ENCODE results near the gene NLRX1. TPM values are rescaled to one million over a fixed set of nuclear protein-coding genes. Genes with fewer than 3 reads are reported as not detected.
"Not testable (repeated sequence)": the region's sequence is repeated elsewhere in the genome, so short reads cannot be mapped to it uniquely, and the experiment has no call there.

Gene NLRX1
- total RNA-seq, 1 experiment from 2014 or later, result 7.5 TPM

- Histone ChIP-seq H3K27ac (ENCODE audit: low read length) (no peak overlapping the region), H3K4me1 (ENCODE audit: low read length) (peaks cover 24% of the 10 kb centered on the region), H4K20me1 (ENCODE audit: insufficient read depth, low read depth, low read length) (no peaks in the 10 kb centered on the region), H3K4me2 (ENCODE audit: low read depth, low read length, poor library complexity, severe bottlenecking) (no peak overlapping the region), H3K79me2 (ENCODE audit: low read length) (peaks cover 67% of the 10 kb centered on the region), H2AFZ (ENCODE audit: low read length) (no peak overlapping the region), H3K9me3 (ENCODE audit: low read length) (no peaks in the 10 kb centered on the region), H3K27me3 (ENCODE audit: low read length) (no peaks in the 10 kb centered on the region), H3K9me2 (replicated peaks; ENCODE audit: insufficient read depth, low read length) (no peaks in the 10 kb centered on the region), H3K9ac (ENCODE audit: low read length) (no peak overlapping the region), H3K36me3 (ENCODE audit: insufficient read depth, low read length) (no peaks in the 10 kb centered on the region), H3K4me3 (ENCODE audit: low read length) (no peak overlapping the region)
- no peak for DNase-seq
Observed at GRCh38 chr11:119209186-119209585, 40.7 kb downstream of the NLRX1 start.

GRCh38 chr11:119210050-119210449 is 41.5 kb downstream of the NLRX1 start:
- H2AFZ ChIP-seq (ENCODE audit: low read length), result no peak overlapping the region
- H3K9ac ChIP-seq (ENCODE audit: low read length), result no peak overlapping the region
- H3K4me3 ChIP-seq (ENCODE audit: low read length), result no peak overlapping the region
- DNase-seq, result no peak
- no peaks in the 10 kb centered on the region for H3K9me2 ChIP-seq (replicated peaks; ENCODE audit: insufficient read depth, low read length)
- peaks cover 19% of the 10 kb centered on the region for H3K4me1 ChIP-seq (ENCODE audit: low read length)
- no peak overlapping the region for H3K27ac ChIP-seq (ENCODE audit: low read length)
- peaks cover 76% of the 10 kb centered on the region for H3K79me2 ChIP-seq (ENCODE audit: low read length)
- H3K9me3 ChIP-seq (ENCODE audit: low read length), result no peaks in the 10 kb centered on the region
- H3K27me3 ChIP-seq (ENCODE audit: low read length), result no peaks in the 10 kb centered on the region
- no peaks in the 10 kb centered on the region for H3K36me3 ChIP-seq (ENCODE audit: insufficient read depth, low read length)
- no peak overlapping the region for H3K4me2 ChIP-seq (ENCODE audit: low read depth, low read length, poor library complexity, severe bottlenecking)
- H4K20me1 ChIP-seq (ENCODE audit: insufficient read depth, low read depth, low read length), result no peaks in the 10 kb centered on the region

- Histone ChIP-seq H3K27ac (ENCODE audit: low read length) (no peak overlapping the region), H3K36me3 (ENCODE audit: insufficient read depth, low read length) (no peaks in the 10 kb centered on the region), H3K27me3 (ENCODE audit: low read length) (no peaks in the 10 kb centered on the region), H3K9me3 (ENCODE audit: low read length) (no peaks in the 10 kb centered on the region), H3K9ac (ENCODE audit: low read length) (no peak overlapping the region), H3K79me2 (ENCODE audit: low read length) (peaks cover 89% of the 10 kb centered on the region), H3K4me1 (ENCODE audit: low read length) (no peaks in the 10 kb centered on the region), H4K20me1 (ENCODE audit: insufficient read depth, low read depth, low read length) (no peaks in the 10 kb centered on the region), H3K4me2 (ENCODE audit: low read depth, low read length, poor library complexity, severe bottlenecking) (no peak overlapping the region), H3K4me3 (ENCODE audit: low read length) (no peak overlapping the region), H3K9me2 (replicated peaks; ENCODE audit: insufficient read depth, low read length) (no peaks in the 10 kb centered on the region), H2AFZ (ENCODE audit: low read length) (no peak overlapping the region)
- DNase-seq, result no peak
Observed at GRCh38 chr11:119218141-119218878, 49.8 kb downstream of the NLRX1 start.

GRCh38 chr11:119222308-119222707 is 53.8 kb downstream of the NLRX1 start:
- Histone ChIP-seq H3K27ac (ENCODE audit: low read length) (no peak overlapping the region), H2AFZ (ENCODE audit: low read length) (no peak overlapping the region), H3K4me3 (ENCODE audit: low read length) (no peak overlapping the region), H4K20me1 (ENCODE audit: insufficient read depth, low read depth, low read length) (no peaks in the 10 kb centered on the region), H3K4me1 (ENCODE audit: low read length) (no peaks in the 10 kb centered on the region), H3K79me2 (ENCODE audit: low read length) (peaks cover 87% of the 10 kb centered on the region), H3K9me2 (replicated peaks; ENCODE audit: insufficient read depth, low read length) (no peaks in the 10 kb centered on the region), H3K4me2 (ENCODE audit: low read depth, low read length, poor library complexity, severe bottlenecking) (no peak overlapping the region), H3K9me3 (ENCODE audit: low read length) (no peaks in the 10 kb centered on the region), H3K9ac (ENCODE audit: low read length) (no peak overlapping the region), H3K27me3 (ENCODE audit: low read length) (no peaks in the 10 kb centered on the region), H3K36me3 (ENCODE audit: insufficient read depth, low read length) (no peaks in the 10 kb centered on the region)
- DNase-seq, result no peak

- Histone ChIP-seq H3K4me2 (ENCODE audit: low read depth, low read length, poor library complexity, severe bottlenecking) (no peak overlapping the region), H3K9me3 (ENCODE audit: low read length) (no peaks in the 10 kb centered on the region), H3K36me3 (ENCODE audit: insufficient read depth, low read length) (no peaks in the 10 kb centered on the region), H3K4me1 (ENCODE audit: low read length) (no peaks in the 10 kb centered on the region), H2AFZ (ENCODE audit: low read length) (no peak overlapping the region), H3K9ac (ENCODE audit: low read length) (no peak overlapping the region), H3K27me3 (ENCODE audit: low read length) (no peaks in the 10 kb centered on the region), H4K20me1 (ENCODE audit: insufficient read depth, low read depth, low read length) (no peaks in the 10 kb centered on the region), H3K27ac (ENCODE audit: low read length) (no peak overlapping the region), H3K79me2 (ENCODE audit: low read length) (peaks cover 86% of the 10 kb centered on the region), H3K9me2 (replicated peaks; ENCODE audit: insufficient read depth, low read length) (no peaks in the 10 kb centered on the region), H3K4me3 (ENCODE audit: low read length) (no peak overlapping the region)
- no peak for DNase-seq
Observed at GRCh38 chr11:119222891-119223290, 54.4 kb downstream of the NLRX1 start.

- H3K4me2 ChIP-seq (ENCODE audit: low read depth, low read length, poor library complexity, severe bottlenecking), result no peak overlapping the region
- no peaks in the 10 kb centered on the region for H3K27me3 ChIP-seq (ENCODE audit: low read length)
- H4K20me1 ChIP-seq (ENCODE audit: insufficient read depth, low read depth, low read length), result no peaks in the 10 kb centered on the region
- peaks cover 85% of the 10 kb centered on the region for H3K79me2 ChIP-seq (ENCODE audit: low read length)
- no peak overlapping the region for H3K4me3 ChIP-seq (ENCODE audit: low read length)
- H3K27ac ChIP-seq (ENCODE audit: low read length), result no peak overlapping the region
- no peaks in the 10 kb centered on the region for H3K4me1 ChIP-seq (ENCODE audit: low read length)
- no peaks in the 10 kb centered on the region for H3K9me2 ChIP-seq (replicated peaks; ENCODE audit: insufficient read depth, low read length)
- H3K9me3 ChIP-seq (ENCODE audit: low read length), result no peaks in the 10 kb centered on the region
- H3K36me3 ChIP-seq (ENCODE audit: insufficient read depth, low read length), result no peaks in the 10 kb centered on the region
- H2AFZ ChIP-seq (ENCODE audit: low read length), result no peak overlapping the region
- no peak overlapping the region for H3K9ac ChIP-seq (ENCODE audit: low read length)
- no peak for DNase-seq
Observed at GRCh38 chr11:119223856-119224255, 55.3 kb downstream of the NLRX1 start.

GRCh38 chr11:119228535-119229287 is 60.2 kb downstream of the NLRX1 start:
- H3K4me1 ChIP-seq (ENCODE audit: low read length); H3K36me3 ChIP-seq (ENCODE audit: insufficient read depth, low read length); H3K4me3 ChIP-seq (ENCODE audit: low read length); H3K9ac ChIP-seq (ENCODE audit: low read length); H2AFZ ChIP-seq (ENCODE audit: low read length); H4K20me1 ChIP-seq (ENCODE audit: insufficient read depth, low read depth, low read length); DNase-seq; H3K9me3 ChIP-seq (ENCODE audit: low read length); H3K9me2 ChIP-seq (replicated peaks; ENCODE audit: insufficient read depth, low read length); H3K4me2 ChIP-seq (ENCODE audit: low read depth, low read length, poor library complexity, severe bottlenecking); H3K27ac ChIP-seq (ENCODE audit: low read length); H3K27me3 ChIP-seq (ENCODE audit: low read length): not testable (repeated sequence)
- peaks cover 80% of the 10 kb centered on the region for H3K79me2 ChIP-seq (ENCODE audit: low read length)

GRCh38 chr11:119229288-119229672 is 60.8 kb downstream of the NLRX1 start:
- Histone ChIP-seq H3K27ac (ENCODE audit: low read length) (no peak overlapping the region), H3K27me3 (ENCODE audit: low read length) (no peaks in the 10 kb centered on the region), H3K36me3 (ENCODE audit: insufficient read depth, low read length) (peaks cover 3% of the 10 kb centered on the region; the same call in 1 of the 2 replicates), H3K79me2 (ENCODE audit: low read length) (peaks cover 79% of the 10 kb centered on the region), H3K4me1 (ENCODE audit: low read length) (no peaks in the 10 kb centered on the region), H3K9ac (ENCODE audit: low read length) (no peak overlapping the region), H3K4me2 (ENCODE audit: low read depth, low read length, poor library complexity, severe bottlenecking) (no peak overlapping the region), H3K9me3 (ENCODE audit: low read length) (no peaks in the 10 kb centered on the region), H3K4me3 (ENCODE audit: low read length) (no peak overlapping the region), H2AFZ (ENCODE audit: low read length) (no peak overlapping the region), H3K9me2 (replicated peaks; ENCODE audit: insufficient read depth, low read length) (no peaks in the 10 kb centered on the region), H4K20me1 (ENCODE audit: insufficient read depth, low read depth, low read length) (no peaks in the 10 kb centered on the region)
- DNase-seq, result no peak
